Stimulated activated CD8-positive, alpha-beta memory T cell treated with anti-CD3 and anti-CD28 coated beads, Interleukin-2, amount 100 ng/mL, for 1 hour (primary cell): ENCODE results near the gene SNX3.
"Not testable (repeated sequence)": the region's sequence is repeated elsewhere in the genome, so short reads cannot be mapped to it uniquely, and the experiment has no call there.

Source experiments
- DNase-seq, 2 donors: peaks; one replicate each; pipeline ENCODE4 v3.0.0-alpha.2; 2020; ENCODE audit warnings: low read depth in 2 of 2

The SNX3 gene

DNA sequence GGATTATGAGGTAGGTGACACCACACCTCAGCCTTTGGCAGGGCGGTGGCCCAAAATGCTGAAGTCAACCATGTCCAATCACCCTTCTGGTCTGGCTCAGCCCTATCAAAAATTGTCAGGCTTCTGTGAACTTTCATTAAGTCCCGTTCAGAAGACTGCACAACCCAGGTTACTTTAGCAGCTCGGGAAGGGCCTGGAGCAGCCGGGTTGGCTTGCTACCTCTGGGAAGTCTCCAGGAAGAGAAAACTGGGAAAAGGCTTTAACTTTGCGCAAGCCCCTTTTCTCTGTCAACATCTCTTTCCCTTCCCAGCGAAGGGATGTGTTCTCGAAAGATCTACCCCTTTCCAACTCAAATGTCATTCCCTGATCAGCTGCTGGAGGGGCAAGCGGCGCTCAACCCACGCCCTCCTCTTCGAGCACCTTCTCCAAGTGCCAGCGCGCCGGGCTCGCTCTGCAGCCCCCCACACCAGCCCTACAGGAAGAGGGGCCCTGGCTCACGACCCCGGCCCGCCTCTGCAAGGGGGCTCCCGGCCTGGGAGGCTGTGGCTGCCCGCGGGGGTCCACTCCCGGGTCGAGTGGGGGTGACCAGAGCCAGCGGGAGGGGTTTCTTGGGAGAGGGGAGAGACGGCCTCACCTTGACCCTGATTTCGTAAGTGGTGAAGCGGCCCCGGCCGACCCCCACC is 573 bp downstream of the SNX3 start:
- no peak for DNase-seq

DNA sequence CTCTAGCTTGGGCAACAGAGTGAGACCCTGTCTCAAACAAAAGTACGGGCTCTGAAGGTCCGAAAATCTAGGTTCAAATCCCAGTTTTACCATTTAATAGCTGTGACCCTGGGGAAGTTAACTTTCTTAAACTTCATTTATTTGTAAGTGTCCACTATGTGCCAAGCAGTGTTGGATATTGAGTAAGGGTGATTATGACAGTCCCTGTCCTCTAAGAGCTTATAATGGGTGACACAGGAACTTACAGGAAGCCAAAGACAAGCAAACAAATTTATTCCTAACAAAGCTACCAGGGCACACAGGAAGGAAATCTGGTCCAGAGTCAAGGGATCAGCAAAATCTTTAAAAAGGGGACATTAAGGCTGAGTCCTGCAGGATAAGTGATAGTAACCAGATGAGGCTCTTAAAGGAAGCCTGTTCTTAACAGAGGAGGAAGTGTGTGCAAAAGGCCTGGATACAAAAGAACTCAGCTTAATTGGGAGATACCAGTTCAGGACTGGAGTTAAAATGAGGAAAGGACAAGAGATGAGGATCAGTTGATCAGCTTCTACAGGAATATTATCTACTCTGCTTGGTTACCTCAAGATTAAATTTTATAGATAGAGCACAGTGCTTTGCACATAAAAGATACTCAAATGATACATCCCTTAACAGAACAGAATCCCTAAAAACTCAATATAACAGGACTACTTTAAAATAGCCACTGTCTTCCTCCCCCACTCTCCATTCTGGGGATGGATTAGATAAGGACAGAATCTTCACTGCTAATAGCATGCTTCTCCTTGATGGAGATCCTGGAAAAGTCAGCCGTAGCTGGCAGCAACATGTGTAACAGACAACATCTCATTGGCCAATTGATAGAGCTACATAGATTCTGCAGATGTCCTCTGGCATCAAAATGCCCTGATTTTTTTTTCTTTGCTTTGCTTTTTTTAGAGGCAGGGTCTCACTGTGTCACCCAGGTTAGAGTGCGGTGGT is 6.1 kb downstream of the SNX3 start:
- DNase-seq = no peak

DNA sequence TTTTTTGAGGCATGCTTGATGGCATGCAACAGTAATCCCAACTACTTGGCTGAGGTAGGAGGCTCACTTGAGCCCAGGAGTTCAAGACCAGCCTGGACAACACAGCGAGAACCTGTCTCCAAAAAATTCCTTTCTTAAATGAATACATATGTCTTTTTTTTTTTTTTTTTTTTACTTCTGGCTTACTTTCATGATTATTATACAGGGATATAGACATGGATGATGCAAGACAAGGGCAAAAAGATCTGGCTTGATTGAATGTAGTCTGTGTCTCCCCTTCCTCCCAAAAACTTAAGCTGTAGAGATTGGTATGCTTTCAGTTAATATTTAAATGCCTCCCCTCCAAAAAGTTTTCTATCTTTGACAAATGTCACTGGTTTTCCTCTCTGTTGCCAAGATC is 7.6 kb downstream of the SNX3 start:
- DNase-seq = no peak

DNA sequence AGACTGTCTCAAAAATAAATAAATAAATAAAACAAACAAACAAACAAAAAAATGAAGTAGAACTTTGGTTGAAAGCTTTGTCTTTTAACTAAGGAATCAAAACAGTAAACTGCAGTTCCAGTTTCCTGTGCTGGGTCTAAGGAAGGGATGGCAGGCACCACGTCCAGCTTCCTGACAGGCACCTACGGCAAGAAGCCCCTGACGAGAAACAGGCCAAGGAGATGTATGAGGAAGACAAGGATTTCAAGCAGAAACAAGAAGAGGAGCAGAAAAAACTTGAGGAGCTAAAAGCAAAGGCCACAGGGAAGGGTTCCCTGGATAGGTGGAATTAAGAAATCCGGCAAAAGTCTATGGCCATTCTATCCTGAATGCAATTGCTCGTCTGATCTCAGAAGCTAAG is 8.8 kb downstream of the SNX3 start:
- DNase-seq = no peak

DNA sequence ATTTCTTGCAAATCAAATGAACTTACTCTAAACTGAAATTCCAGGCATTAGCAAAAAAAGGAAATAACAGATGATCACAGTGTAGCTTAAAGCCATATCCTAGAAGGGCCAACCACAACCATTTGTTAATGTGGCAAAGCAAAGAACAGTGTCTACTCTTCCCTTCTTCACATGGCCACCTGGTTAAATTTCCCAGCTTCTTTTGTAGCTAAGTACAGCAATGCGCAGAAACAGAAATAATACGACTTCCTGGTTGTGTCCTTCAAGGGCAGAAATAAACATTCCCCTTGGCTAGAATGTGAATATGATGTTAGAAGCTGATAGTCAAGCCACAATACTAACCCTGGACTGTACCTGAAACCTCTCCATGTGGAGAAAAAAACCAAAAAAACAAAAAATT is 9.6 kb downstream of the SNX3 start:
- DNase-seq = no peak

DNA sequence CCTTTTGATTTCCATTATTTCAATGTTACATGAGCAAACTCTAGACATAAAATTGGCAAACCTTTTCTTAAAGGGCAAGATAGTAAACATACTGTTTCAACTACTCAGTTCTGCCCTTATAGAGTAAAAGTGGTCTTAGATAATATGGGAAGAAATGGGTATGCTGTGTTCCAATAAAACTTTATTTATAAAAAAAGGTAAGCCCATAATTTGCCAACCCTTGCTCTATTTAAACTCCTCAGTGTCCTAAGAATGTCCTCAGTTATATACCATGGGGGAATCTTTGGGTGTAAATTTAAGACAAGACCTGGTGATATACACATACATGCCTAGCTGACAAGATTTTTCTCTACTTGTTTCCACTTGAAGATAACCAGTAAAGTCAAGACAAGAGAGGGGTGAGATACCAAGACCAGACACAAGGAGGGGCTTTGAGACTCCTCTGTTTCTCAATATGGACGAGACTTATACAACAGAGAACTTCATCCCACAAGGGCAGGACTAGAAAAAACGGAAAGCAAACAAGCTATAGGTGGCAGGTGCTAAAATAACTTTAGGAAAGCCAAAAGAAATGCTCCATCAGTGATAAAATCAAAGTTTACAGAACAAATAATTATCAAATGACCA is 10.5 kb downstream of the SNX3 start:
- no peak for DNase-seq

DNA sequence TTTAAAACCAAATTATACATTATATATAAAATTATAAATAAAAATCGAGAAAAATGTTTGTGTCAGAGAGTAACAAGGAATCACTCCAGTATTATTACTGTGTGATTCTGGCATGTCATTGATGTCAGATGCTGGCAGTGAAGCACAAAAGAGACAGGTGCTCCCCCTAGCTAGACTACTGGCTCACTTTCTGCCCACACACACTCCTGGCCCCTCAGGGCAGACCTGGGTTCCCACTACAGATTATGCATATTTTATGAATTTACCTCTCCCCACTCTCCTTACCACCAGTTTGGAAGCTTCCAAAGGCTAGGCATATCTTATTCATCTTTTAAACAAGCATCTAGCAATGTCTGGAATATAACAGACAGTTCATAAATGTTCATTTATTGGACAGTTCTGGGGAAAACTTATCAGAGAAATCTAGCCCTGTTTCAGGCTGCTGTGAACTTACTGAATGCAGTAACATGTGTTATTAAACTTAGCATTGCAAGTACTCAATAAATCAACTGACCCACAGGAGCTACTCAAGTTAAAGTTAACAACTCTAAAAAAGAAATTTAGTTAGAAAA is 12.8 kb downstream of the SNX3 start:
- no peak for DNase-seq

DNA sequence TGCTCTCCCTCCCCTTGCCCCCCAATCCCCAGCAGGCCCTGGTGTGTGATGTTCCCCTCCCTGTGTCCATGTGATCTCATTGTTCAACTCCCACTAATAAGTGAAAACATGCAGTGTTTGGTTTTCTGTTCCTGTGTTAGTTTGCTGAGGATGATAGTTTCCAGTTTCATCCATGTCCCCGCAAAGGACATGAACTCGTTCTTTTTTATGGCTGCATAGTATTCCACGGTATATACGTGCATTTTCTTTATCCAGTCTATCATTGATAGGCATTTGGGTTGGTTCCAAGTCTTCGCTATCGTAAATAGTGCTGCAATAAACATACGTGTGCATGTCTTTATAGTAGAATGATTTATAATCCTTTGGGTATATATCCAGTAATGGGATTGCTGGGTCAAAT is 15.7 kb downstream of the SNX3 start:
- DNase-seq = not testable (repeated sequence)

DNA sequence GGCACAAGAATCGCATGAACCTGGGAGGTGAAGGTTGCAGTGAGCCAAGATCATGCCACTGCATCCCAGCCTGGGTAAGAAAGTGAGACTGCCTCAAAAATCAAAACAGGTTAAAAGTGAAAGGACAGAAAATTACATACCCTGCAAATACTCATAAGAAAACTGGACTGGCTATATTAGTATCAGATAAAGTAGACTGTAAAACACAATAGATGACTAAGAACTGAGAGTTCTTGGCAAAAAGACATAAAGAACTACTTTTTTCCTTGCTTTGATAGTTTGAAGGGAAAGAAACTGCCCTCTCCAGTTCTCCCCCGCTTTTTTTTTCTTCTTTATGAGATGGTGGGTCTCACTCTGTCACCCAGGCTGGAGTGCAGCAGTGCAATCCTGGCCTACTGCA is 17.0 kb downstream of the SNX3 start:
- no peak for DNase-seq

DNA sequence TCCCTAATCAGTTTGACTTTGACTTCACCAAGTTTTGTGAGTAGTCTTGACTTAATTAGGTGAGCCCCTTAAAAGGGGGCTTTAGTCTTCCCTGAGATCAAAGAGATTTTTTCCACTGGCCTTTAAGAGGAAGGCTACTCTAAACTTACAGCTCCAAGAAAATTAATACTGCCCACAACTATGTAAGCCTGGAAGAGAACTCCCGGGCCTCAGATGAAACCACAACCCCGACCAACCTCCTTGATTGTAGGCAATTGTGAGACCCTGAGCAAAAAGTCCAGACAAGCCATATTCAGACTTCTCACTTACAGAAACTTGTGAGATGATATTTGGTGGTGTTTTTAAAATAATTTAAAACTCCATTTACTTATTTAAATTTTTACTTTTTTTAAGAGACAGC is 18.1 kb downstream of the SNX3 start:
- DNase-seq = no peak

DNA sequence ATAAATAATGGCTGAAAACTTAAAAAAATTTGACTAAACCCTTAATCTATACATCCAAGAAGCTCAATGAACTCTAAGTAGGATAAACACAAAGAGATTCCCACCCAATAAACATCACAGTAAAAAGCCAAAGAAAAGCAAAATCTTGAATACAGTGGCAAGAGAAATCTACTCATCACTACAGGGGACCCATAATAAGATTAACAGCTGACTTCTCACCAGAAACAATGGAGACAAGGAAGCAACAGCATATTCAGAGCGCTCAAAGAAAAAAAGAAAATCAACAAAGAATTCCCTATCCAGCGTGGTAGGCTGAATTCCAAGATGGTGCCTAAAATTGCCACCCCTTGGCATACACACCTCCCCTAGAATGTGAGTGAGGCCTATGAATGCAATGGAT is 18.6 kb downstream of the SNX3 start:
- no peak for DNase-seq

DNA sequence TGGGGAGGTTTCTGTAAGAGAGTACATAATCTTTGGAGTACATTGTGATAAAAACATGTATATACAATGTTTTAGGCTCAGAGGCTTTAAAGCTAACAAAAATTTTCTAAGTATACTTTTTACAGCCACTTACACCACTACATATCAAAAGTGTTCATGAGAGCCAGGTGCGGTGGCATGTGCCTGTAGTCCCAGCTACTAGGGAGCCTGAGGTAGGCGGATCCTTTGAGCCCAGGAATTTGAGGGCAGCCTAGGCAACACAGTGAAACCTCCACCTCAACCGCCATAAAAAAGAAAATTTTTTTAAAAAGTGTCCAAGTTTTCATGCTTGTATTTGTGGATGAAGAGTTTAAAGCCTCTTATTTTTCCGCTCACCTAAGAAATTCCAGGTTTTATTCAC is 22.5 kb downstream of the SNX3 start:
- no peak for DNase-seq

DNA sequence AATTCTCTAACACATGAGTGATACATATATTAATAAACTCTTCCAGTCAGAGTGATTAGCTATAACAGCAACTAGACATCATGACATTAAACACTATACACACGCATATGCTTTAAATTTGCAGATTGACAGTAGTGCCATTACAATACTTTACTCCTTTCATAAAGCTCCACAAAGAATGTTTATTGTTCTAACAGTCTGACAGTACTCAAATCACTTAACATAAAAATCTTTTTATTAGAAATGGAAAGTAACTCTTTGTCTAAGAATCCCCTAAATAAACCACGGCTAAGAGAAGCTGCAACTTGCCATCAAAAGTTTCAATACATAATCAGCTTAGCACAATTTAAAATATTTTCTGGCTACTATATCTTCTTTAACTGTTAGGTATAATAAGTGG is 24.0 kb downstream of the SNX3 start:
- no peak for DNase-seq

DNA sequence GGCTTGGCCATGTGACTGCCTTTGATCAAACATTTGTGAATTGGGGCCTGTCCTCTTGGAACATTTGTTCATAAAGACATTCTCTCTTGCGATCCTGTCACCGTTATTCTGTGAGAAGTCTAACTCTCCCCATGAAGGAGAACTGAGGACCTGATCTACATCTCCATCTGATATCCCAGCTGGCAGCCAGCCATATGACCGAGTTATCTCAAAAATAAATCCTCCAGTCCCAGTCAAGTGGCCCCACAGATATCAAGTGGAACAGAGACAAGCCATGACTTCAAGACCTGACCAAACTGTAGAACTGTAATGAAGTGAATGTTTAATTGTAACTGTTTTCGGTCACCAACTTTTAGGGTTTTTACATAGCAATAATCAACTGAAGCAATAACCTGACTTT is 25.7 kb downstream of the SNX3 start:
- DNase-seq = no peak

DNA sequence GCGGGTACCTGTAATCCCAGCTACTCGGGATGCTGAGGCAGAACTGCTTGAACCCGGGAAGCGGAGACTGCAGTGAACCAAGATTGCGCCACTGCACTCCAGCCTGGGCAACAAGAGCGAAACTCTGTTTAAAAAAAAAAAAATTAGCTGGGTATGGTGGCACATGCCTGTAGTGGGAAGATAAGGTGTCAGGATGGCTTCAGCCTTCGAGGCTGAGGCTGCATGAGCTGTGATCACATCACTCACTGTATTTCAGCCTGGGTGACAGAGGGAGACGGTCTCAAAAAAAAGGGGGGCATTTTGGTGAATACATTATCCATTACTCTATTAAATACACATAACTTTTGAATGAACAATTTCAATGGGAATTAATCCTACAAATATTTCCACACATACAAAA is 32.4 kb downstream of the SNX3 start:
- no peak for DNase-seq

DNA sequence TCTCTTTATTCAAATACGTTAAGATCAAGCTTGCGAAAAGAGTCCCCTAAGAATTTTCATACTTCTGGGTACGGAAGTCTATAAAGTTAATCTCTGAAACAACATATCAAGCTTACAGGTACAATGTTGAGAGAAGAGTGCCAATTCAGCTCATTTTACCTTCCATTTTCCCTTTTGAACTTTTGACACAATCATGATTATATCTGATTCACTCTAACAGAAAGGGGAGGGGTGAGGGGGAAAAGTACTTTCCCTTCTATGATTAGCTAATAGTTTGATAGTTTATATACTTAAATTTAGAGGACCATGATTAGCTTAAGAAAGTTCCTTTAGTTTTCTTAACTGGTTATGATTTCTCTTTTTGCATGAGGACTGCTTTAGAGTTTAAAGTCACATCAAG is 33.5 kb downstream of the SNX3 start:
- no peak for DNase-seq

DNA sequence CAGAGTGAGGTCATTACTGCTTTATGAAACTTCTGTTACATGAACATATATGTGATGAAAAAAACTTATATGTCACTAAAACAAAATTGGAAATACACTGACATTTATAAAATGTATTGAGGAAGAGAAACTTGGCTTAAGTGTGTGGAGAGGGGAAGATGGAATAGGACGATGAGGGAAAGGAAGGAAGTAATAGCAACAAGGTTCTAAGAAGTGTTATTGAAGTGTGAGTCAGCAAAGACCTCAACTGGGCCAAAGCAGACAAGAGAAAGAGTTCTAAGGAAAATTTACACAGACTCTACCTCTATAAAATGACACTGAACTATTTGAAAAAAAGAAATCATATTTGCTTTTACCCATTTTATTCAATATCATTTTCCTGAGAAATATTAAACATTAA is 38.3 kb downstream of the SNX3 start:
- no peak for DNase-seq

DNA sequence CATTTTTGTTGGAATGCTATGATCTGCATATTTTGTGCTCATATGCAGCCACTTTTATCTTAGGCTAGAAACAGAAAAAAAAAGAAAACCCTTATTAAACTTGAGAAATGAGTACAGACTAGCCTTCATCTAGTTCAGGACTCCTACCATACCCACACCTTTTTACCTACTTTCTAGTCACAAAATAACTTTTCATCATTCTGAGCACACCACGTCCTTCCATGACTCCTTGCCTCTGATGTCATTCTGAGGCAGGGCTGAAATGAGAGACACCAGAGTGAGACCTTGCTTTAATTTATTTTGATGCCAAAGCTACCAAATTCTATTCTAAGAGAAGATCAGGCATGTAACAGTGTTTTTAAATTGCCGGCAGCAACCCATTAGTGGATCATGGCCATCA is 38.8 kb downstream of the SNX3 start:
- DNase-seq = no peak

DNA sequence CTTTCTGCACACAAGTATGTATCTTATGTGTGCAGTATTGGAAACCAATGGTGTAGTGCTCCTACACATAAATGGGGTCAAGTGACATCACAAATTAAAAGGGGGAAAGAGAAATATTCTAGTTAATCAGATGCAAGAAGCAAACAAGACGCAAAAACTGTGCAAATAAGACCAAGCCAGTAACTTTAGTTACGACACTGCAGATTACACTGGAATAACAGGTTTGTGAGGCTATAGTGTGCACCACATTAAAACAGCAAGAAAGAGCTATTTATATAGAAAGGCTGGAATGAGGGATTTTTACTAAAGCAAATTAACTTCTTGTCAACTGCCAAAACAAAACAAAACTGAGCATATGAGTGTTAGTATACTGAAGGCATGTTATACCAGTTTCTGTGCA is 49.2 kb downstream of the SNX3 start:
- DNase-seq = no peak

DNA sequence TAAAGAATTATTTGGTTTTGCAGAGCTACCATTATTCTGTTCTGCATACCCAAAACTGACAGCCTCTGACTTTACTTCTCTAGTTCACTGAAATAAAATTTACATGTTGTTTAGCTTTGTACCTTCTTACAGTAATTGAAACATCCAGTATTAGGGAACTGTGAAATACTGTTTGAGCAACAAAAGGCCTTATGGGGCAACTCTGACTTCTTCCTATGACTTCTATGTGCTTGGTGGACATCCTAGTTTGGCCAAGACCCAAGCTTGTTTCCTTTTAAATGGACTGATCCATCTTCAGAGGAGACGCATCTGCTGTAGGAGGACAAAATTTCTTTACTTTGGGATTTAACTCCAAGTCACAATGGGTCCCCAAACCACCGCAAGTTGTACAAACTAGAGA is 50.3 kb downstream of the SNX3 start:
- DNase-seq = no peak

DNA sequence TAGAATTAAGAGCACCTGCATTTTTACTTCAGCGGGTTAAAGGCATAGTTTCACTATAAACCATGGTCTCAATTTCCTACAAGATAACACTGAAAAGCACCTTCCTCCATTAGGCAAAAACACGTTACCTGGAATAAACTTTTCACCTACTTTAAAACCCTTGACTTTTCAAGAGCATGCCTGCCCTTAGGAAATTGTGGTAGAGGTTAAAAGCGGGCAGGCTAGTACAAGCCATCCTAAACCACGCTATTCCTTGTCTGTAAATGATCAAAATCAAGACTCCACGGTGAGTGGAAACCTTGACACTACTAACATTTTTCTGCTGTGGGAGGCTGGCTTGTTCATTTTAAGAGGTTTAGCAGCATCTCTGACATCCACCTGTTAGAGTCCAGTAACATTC is 51.1 kb downstream of the SNX3 start:
- no peak for DNase-seq

DNA sequence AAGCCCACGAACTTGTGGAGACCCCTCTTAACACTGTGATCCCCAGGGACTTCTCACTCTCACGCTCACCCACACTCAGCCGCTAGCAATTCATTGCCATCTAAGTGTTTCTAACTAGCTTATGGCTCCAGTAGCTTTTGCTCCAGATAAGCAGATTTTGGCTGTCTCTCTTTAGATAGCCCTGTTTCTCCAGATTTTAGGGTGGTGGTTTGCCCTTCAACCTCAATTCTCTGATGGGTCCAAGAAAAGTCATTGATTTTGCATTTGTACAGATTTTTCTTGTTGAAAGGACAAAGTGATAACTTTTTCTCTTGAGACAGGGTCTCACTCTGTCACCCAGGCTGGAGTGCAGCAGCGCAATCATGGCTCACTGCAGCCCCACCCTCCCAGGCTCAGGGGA is 53.8 kb downstream of the SNX3 start:
- DNase-seq = no peak
